Measurements from ENCODE around the gene ANOS1. TPM values are rescaled to one million over a fixed set of nuclear protein-coding genes. Genes with fewer than 3 reads are reported as not detected.

Gene ANOS1
- total and polyA plus RNA-seq, 8 donors = 27.1 to 85.9 (median 42.2) TPM

GRCh38 chrX:8717354-8717753, 14.6 kb downstream of the ANOS1 start:
- Histone ChIP-seq H3K4me1 (no peaks in the 10 kb centered on the region), H3K4me3 (no peak overlapping the region), H3K36me3 (no peaks in the 10 kb centered on the region), H3K9me3 (no peaks in the 10 kb centered on the region), H3K27ac (no peak overlapping the region), H3K27me3 (no peaks in the 10 kb centered on the region)
- ATAC-seq (no peak), DNase-seq (no peak)
- intact Hi-C loops (cut with DNase I) = no loop called here
- TF ChIP-seq, protein P1, sequence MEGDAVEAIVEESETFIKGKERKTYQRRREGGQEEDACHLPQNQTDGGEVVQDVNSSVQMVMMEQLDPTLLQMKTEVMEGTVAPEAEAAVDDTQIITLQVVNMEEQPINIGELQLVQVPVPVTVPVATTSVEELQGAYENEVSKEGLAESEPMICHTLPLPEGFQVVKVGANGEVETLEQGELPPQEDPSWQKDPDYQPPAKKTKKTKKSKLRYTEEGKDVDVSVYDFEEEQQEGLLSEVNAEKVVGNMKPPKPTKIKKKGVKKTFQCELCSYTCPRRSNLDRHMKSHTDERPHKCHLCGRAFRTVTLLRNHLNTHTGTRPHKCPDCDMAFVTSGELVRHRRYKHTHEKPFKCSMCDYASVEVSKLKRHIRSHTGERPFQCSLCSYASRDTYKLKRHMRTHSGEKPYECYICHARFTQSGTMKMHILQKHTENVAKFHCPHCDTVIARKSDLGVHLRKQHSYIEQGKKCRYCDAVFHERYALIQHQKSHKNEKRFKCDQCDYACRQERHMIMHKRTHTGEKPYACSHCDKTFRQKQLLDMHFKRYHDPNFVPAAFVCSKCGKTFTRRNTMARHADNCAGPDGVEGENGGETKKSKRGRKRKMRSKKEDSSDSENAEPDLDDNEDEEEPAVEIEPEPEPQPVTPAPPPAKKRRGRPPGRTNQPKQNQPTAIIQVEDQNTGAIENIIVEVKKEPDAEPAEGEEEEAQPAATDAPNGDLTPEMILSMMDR (IDR thresholded peaks at IDR 0.05) = no peak

- no peak for DNase-seq
- intact Hi-C loops (cut with DNase I) = no loop called here
Observed at GRCh38 chrX:8714164-8714563, 17.8 kb downstream of the ANOS1 start.

GRCh38 chrX:8711401-8711800, 20.5 kb downstream of the ANOS1 start:
- no peak overlapping the region for H3K4me3 ChIP-seq
- H3K27ac ChIP-seq = no peak overlapping the region
- H3K36me3 ChIP-seq = no peaks in the 10 kb centered on the region
- no peaks in the 10 kb centered on the region for H3K27me3 ChIP-seq
- no peaks in the 10 kb centered on the region for H3K9me3 ChIP-seq
- no peaks in the 10 kb centered on the region for H3K4me1 ChIP-seq
- intact Hi-C loops (cut with DNase I) = no loop called here
- TF ChIP-seq, protein P1 (IDR thresholded peaks at IDR 0.05) = no peak
- ATAC-seq = no peak
- no peak for DNase-seq

More at GRCh38 chrX:8714164-8714563, 17.8 kb downstream of the ANOS1 start:
- no peak overlapping the region for H3K4me3 ChIP-seq
- no peaks in the 10 kb centered on the region for H3K4me1 ChIP-seq
- no peaks in the 10 kb centered on the region for H3K27me3 ChIP-seq
- no peaks in the 10 kb centered on the region for H3K36me3 ChIP-seq
- H3K27ac ChIP-seq = no peak overlapping the region
- TF ChIP-seq, protein P1 (IDR thresholded peaks at IDR 0.05) = no peak
- no peaks in the 10 kb centered on the region for H3K9me3 ChIP-seq
- ATAC-seq = no peak

DNA sequence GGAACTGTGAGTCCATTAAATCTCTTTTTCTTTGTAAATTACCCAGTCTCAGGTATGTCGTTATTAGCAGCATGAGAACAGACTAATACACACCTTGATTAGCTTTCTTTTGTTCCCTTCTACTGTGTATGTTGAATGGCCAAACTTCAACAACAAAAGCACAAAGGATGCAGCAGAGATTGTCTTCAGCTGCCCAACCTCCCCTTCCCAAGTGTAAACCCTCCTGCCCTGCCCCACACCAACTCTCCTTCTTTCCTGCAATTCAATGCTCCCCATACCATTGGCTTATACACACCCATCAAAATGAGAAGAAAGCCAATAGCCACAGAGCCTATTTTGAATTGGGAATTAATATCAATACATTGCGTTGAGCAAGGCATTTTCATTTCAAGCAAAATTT, 27.8 kb downstream of the ANOS1 start:
- ATAC-seq (no peak), DNase-seq (no peak)
- H3K4me3 ChIP-seq = no peak overlapping the region
- H3K9me3 ChIP-seq = no peaks in the 10 kb centered on the region
- TF ChIP-seq, protein P1 (IDR thresholded peaks at IDR 0.05) = no peak
- H3K4me1 ChIP-seq = no peaks in the 10 kb centered on the region
- intact Hi-C loops (cut with DNase I) = no loop called here
- no peaks in the 10 kb centered on the region for H3K27me3 ChIP-seq
- no peak overlapping the region for H3K27ac ChIP-seq
- no peaks in the 10 kb centered on the region for H3K36me3 ChIP-seq

GRCh38 chrX:8692871-8693270, 39.1 kb downstream of the ANOS1 start:
- H3K4me1 ChIP-seq = no peaks in the 10 kb centered on the region
- H3K27me3 ChIP-seq = no peaks in the 10 kb centered on the region
- H3K36me3 ChIP-seq = no peaks in the 10 kb centered on the region
- no peak overlapping the region for H3K27ac ChIP-seq
- DNase-seq (no peak), ATAC-seq (no peak)
- intact Hi-C loops (cut with DNase I) = no loop called here
- H3K9me3 ChIP-seq = no peaks in the 10 kb centered on the region
- TF ChIP-seq, protein P1 (IDR thresholded peaks at IDR 0.05) = no peak
- H3K4me3 ChIP-seq = no peak overlapping the region

All from left lung (tissue), 10 donors.